SK-N-SH treated with all-trans-retinoic acid at 6 μM for 48 hours (cell line): Measurements from ENCODE around the gene LBHD1.

Source experiments
- ARNTL ChIP-seq: fragments of 450-650 bp; formaldehyde crosslinking; IDR thresholded peaks from 2 replicates; pipeline ENCODE4 v1.5.0; 2020; ENCODE audit warnings: low read depth, mild to moderate bottlenecking, moderate library complexity, borderline replicate concordance
- BACH2 ChIP-seq: fragments of 250-450 bp; sonication (Bioruptor Pico); IDR thresholded peaks from 2 replicates; pipeline ENCODE4 v1.9.0; 2021; ENCODE audit warnings: mild to moderate bottlenecking, borderline replicate concordance
- RARB ChIP-seq: fragments of 250-450 bp; sonication (Bioruptor Pico); IDR thresholded peaks from 2 replicates; pipeline ENCODE4 v1.8.0; 2021; ENCODE audit warnings: mild to moderate bottlenecking, moderate library complexity
- TOX ChIP-seq: fragments of 250-450 bp; sonication (Bioruptor Pico); IDR thresholded peaks from 2 replicates; pipeline ENCODE4 v1.8.0; 2021; ENCODE audit warnings: mild to moderate bottlenecking, moderate library complexity, borderline replicate concordance
- ZFP30 ChIP-seq: fragments of 450-650 bp; formaldehyde crosslinking; IDR thresholded peaks from 2 replicates; pipeline ENCODE4 v1.5.0; 2022; ENCODE audit warnings: mild to moderate bottlenecking, moderate library complexity
- ZNF565 ChIP-seq: fragments of 450-650 bp; formaldehyde crosslinking; conservative IDR thresholded peaks from 2 replicates; pipeline ENCODE4 v1.5.0; 2020; ENCODE audit warnings: low read depth, mild to moderate bottlenecking, moderate library complexity
- TF ChIP-seq, protein P1 (sequence below): fragments of 250-450 bp; sonication (Bioruptor Pico); IDR thresholded peaks from 2 replicates; pipeline ENCODE4 v1.5.0; 2020; ENCODE audit warnings: mild to moderate bottlenecking, moderate library complexity
- TF ChIP-seq, protein P2 (sequence below): fragments of 250-450 bp; sonication (Bioruptor Pico); IDR thresholded peaks from 2 replicates; pipeline ENCODE4 v1.5.1; 2021; ENCODE audit warnings: mild to moderate bottlenecking, moderate library complexity
- TF ChIP-seq, protein P3 (sequence below): fragments of 250-450 bp; sonication (Bioruptor Pico); IDR thresholded peaks from 2 replicates; pipeline ENCODE4 v1.5.1; 2020; ENCODE audit warnings: low read depth, mild to moderate bottlenecking, moderate library complexity
- TF ChIP-seq, protein P4 (sequence below): fragments of 250-450 bp; sonication (Bioruptor Pico); IDR thresholded peaks from 2 replicates; pipeline ENCODE4 v1.8.0; 2020; ENCODE audit warnings: mild to moderate bottlenecking, moderate library complexity, borderline replicate concordance
- TF ChIP-seq, protein P5 (sequence below): fragments of 250-450 bp; sonication (Bioruptor Pico); IDR thresholded peaks from 2 replicates; pipeline ENCODE4 v1.8.0; 2021; ENCODE audit warnings: low read depth, mild to moderate bottlenecking, moderate library complexity, borderline replicate concordance

DNA sequence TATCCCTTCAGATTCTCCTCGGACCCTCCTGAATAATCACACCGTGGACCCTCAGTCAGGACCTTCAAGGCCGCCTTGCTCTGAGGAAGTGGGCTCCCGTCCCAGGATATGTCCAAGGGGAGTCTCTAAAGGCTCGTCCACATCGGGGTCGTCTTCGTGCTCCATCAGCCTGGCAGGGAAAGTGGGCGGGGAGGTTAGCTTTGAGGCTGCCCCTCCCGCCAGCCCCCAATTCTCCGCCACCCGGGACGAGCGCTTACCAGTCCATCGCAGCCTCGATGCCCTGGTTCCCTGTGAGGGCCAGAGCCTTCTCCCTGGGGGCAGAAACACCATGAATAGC lies 6.3 kb upstream of the LBHD1 start:
- TF ChIP-seq ARNTL (CRISPR knock-in tag) (no peak), RARB (CRISPR knock-in tag) (no peak), ZNF565 (CRISPR knock-in tag) (no peak), BACH2 (no peak), ZFP30 (no peak), TOX (no peak)
- TF ChIP-seq, protein P1, sequence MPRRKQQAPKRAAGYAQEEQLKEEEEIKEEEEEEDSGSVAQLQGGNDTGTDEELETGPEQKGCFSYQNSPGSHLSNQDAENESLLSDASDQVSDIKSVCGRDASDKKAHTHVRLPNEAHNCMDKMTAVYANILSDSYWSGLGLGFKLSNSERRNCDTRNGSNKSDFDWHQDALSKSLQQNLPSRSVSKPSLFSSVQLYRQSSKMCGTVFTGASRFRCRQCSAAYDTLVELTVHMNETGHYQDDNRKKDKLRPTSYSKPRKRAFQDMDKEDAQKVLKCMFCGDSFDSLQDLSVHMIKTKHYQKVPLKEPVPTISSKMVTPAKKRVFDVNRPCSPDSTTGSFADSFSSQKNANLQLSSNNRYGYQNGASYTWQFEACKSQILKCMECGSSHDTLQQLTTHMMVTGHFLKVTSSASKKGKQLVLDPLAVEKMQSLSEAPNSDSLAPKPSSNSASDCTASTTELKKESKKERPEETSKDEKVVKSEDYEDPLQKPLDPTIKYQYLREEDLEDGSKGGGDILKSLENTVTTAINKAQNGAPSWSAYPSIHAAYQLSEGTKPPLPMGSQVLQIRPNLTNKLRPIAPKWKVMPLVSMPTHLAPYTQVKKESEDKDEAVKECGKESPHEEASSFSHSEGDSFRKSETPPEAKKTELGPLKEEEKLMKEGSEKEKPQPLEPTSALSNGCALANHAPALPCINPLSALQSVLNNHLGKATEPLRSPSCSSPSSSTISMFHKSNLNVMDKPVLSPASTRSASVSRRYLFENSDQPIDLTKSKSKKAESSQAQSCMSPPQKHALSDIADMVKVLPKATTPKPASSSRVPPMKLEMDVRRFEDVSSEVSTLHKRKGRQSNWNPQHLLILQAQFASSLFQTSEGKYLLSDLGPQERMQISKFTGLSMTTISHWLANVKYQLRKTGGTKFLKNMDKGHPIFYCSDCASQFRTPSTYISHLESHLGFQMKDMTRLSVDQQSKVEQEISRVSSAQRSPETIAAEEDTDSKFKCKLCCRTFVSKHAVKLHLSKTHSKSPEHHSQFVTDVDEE (CRISPR knock-in tag): no peak
- TF ChIP-seq, protein P2, sequence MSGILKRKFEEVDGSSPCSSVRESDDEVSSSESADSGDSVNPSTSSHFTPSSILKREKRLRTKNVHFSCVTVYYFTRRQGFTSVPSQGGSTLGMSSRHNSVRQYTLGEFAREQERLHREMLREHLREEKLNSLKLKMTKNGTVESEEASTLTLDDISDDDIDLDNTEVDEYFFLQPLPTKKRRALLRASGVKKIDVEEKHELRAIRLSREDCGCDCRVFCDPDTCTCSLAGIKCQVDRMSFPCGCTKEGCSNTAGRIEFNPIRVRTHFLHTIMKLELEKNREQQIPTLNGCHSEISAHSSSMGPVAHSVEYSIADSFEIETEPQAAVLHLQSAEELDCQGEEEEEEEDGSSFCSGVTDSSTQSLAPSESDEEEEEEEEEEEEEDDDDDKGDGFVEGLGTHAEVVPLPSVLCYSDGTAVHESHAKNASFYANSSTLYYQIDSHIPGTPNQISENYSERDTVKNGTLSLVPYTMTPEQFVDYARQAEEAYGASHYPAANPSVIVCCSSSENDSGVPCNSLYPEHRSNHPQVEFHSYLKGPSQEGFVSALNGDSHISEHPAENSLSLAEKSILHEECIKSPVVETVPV (CRISPR knock-in tag): no peak
- TF ChIP-seq, protein P3, sequence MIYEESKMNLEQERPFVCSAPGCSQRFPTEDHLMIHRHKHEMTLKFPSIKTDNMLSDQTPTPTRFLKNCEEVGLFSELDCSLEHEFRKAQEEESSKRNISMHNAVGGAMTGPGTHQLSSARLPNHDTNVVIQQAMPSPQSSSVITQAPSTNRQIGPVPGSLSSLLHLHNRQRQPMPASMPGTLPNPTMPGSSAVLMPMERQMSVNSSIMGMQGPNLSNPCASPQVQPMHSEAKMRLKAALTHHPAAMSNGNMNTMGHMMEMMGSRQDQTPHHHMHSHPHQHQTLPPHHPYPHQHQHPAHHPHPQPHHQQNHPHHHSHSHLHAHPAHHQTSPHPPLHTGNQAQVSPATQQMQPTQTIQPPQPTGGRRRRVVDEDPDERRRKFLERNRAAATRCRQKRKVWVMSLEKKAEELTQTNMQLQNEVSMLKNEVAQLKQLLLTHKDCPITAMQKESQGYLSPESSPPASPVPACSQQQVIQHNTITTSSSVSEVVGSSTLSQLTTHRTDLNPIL: no peak
- TF ChIP-seq, protein P4, sequence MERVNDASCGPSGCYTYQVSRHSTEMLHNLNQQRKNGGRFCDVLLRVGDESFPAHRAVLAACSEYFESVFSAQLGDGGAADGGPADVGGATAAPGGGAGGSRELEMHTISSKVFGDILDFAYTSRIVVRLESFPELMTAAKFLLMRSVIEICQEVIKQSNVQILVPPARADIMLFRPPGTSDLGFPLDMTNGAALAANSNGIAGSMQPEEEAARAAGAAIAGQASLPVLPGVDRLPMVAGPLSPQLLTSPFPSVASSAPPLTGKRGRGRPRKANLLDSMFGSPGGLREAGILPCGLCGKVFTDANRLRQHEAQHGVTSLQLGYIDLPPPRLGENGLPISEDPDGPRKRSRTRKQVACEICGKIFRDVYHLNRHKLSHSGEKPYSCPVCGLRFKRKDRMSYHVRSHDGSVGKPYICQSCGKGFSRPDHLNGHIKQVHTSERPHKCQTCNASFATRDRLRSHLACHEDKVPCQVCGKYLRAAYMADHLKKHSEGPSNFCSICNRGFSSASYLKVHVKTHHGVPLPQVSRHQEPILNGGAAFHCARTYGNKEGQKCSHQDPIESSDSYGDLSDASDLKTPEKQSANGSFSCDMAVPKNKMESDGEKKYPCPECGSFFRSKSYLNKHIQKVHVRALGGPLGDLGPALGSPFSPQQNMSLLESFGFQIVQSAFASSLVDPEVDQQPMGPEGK (CRISPR knock-in tag): no peak
- TF ChIP-seq, protein P5, sequence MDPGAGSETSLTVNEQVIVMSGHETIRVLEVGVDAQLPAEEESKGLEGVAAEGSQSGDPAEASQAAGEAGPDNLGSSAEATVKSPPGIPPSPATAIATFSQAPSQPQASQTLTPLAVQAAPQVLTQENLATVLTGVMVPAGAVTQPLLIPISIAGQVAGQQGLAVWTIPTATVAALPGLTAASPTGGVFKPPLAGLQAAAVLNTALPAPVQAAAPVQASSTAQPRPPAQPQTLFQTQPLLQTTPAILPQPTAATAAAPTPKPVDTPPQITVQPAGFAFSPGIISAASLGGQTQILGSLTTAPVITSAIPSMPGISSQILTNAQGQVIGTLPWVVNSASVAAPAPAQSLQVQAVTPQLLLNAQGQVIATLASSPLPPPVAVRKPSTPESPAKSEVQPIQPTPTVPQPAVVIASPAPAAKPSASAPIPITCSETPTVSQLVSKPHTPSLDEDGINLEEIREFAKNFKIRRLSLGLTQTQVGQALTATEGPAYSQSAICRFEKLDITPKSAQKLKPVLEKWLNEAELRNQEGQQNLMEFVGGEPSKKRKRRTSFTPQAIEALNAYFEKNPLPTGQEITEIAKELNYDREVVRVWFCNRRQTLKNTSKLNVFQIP (CRISPR knock-in tag): no peak
